ENCODE measurements around the gene TMEM98.
"Not testable (repeated sequence)": the region's sequence is repeated elsewhere in the genome, so short reads cannot be mapped to it uniquely, and the experiment has no call there.

Gene TMEM98

GRCh38 chr17:32987453-32987805 lies 59.5 kb downstream of the TMEM98 start:
- not testable (repeated sequence) for DNase-seq

- DNase-seq: not testable (repeated sequence)
Measured at GRCh38 chr17:32987868-32988267, 59.9 kb downstream of the TMEM98 start.

GRCh38 chr17:32988481-32989101 lies 60.6 kb downstream of the TMEM98 start:
- no peak for DNase-seq

GRCh38 chr17:32992321-32993033 lies 64.5 kb downstream of the TMEM98 start:
- no peak for DNase-seq

- DNase-seq: no peak
Measured at GRCh38 chr17:32993977-32994376, 66.0 kb downstream of the TMEM98 start.
